Kidney glomerular epithelial cell (primary cell): ENCODE results near the gene RTKN2.

Source experiments
- DNase-seq: peaks from one replicate; lab custom pipeline; 2025; lab: John Stamatoyannopoulos, UW

Gene RTKN2

GRCh38 chr10:62224606-62225005 lies 44.0 kb downstream of the RTKN2 start:
- peak; percentile 94 for DNase-seq

GRCh38 chr10:62217683-62218082 lies 51.0 kb downstream of the RTKN2 start:
- no peak for DNase-seq

GRCh38 chr10:62214364-62214874 lies 54.2 kb downstream of the RTKN2 start:
- no peak for DNase-seq

GRCh38 chr10:62205750-62206399 lies 62.8 kb downstream of the RTKN2 start:
- DNase-seq = no peak

GRCh38 chr10:62199584-62199983 lies 69.1 kb downstream of the RTKN2 start:
- no peak for DNase-seq

GRCh38 chr10:62196528-62196927 lies 72.1 kb downstream of the RTKN2 start:
- DNase-seq = no peak

GRCh38 chr10:62195675-62195926 lies 73.0 kb downstream of the RTKN2 start:
- DNase-seq = no peak

- no peak for DNase-seq
Measured at GRCh38 chr10:62194924-62195674, 73.5 kb downstream of the RTKN2 start.

GRCh38 chr10:62193479-62193878 lies 75.2 kb downstream of the RTKN2 start:
- DNase-seq = no peak

GRCh38 chr10:62189131-62189530 lies 79.5 kb downstream of the RTKN2 start:
- DNase-seq = no peak

GRCh38 chr10:62188021-62188616 lies 80.5 kb downstream of the RTKN2 start:
- DNase-seq = no peak

- no peak for DNase-seq
Measured at GRCh38 chr10:62186999-62187675, 81.5 kb downstream of the RTKN2 start.

GRCh38 chr10:62185919-62186692 lies 82.5 kb downstream of the RTKN2 start:
- no peak for DNase-seq

- no peak for DNase-seq
Measured at GRCh38 chr10:62183857-62184795, 84.5 kb downstream of the RTKN2 start.

GRCh38 chr10:62183442-62183841 lies 85.2 kb downstream of the RTKN2 start:
- no peak for DNase-seq

- DNase-seq = no peak
Measured at GRCh38 chr10:62182595-62182994, 86.0 kb downstream of the RTKN2 start.

GRCh38 chr10:62182171-62182570 lies 86.5 kb downstream of the RTKN2 start:
- DNase-seq = no peak

GRCh38 chr10:62180677-62181076 lies 88.0 kb downstream of the RTKN2 start:
- no peak for DNase-seq

- DNase-seq = no peak
Measured at GRCh38 chr10:62178568-62178967, 90.1 kb downstream of the RTKN2 start.

- DNase-seq = no peak
Measured at GRCh38 chr10:62177111-62177510, 91.5 kb downstream of the RTKN2 start.

- no peak for DNase-seq
Measured at GRCh38 chr10:62175251-62175650, 93.4 kb downstream of the RTKN2 start.
